Sciatic nerve (tissue), 2 donors: ENCODE data around the gene CAPN13. TPM values are rescaled to one million over a fixed set of nuclear protein-coding genes. Genes with fewer than 3 reads are reported as not detected.

Source experiments
- ATAC-seq: fragments of 200-7000 bp; cut with Tn5 transposase; one replicate; pipeline ENCODE4 v1.9.1; 2020; ENCODE audit warnings: mild to moderate bottlenecking, moderate library complexity
- DNase-seq: peaks from one replicate; pipeline ENCODE4 v3.0.0-alpha.2; 2020; ENCODE audit warnings: low spot score
- intact Hi-C: fragments of 100-400 bp; cut with DNase I; formaldehyde crosslinking; loops from one replicate; pipeline ENCODE4 v1.14.2; 2022
- total RNA-seq: library from RNA; stranded (reverse); fragmentation: NEBNext Ultra II Directional; extraction: Animal tissue kit (Norgen Biotek cat#: 25700); gene quantifications from one replicate; pipeline ENCODE4 v1.2.1, GENCODE V29; 2021
- donor health status: DM: no; HTN: no; CAD: no.
- donor health status: DM: no; HTN: no; CAD: no.

Gene CAPN13
- total RNA-seq, 1 donor from 2014 or later = 0.98 TPM

DNA sequence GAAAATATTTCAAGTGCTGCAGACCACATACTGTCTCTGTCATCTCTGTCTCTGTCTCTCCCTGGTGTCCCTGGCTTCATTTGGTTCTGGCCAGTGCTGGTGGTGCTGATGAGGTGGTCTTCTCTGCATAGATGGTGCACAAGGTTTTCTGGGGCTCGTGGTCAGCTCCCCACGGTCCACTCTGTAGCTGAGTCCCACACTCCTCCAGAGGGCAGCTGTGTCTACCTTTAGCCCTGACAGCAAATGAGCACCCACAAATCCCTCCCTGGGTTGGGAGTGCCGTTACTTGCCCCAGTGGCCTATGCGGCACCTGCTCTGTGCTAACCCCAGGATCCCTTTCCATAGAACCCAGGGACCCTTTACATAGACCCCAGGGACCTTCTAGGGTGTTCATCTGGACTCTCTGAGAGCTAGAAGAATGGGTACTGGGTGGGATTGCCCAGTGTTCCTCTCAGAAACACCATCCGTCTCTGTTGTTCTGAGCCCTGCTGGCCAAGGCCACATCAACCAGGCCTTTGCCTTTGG, 129.3 kb downstream of the CAPN13 start:
- intact Hi-C loops = no loop called here
- DNase-seq (no peak), ATAC-seq (no peak)

DNA sequence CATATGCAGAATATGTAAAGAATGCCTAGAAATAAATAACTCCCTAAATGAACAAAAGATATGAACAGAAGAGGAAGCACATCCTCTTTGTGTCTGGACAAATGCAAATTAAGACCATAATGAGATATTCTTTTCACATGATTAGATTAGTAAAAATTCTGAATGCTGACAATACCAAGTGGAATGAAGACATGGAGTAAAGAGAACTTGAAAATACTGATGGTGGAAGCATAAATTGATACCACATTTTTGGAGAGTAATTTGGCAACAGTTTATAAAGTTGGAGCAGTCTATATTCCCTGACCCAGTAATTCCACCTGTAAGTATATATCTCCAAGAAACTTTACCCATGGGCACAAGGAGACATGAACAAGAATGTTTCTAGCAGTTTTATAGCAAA, 130.0 kb downstream of the CAPN13 start:
- DNase-seq = no peak
- intact Hi-C loops = no loop called here
- no peak for ATAC-seq

DNA sequence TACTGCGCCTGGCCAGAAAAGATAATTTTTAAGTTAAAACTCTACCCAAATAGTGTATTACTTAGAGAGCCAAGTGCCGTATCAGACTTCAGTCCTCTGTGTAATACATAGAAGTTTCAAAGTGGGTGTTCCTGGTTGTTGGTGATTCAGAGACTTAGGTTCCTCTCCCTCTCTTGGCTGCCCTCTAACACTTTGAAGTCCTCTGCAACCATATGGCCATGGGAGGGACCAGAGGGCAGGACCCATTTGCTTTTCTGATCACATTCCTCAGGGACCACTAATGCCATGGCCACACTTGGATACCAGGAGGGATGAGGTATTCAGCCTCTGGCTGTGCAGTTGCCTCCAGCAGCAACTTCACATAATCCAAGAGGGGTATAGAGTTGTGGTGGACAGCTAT, 131.5 kb downstream of the CAPN13 start:
- ATAC-seq (no peak), DNase-seq (no peak)
- intact Hi-C loops = no loop called here

DNA sequence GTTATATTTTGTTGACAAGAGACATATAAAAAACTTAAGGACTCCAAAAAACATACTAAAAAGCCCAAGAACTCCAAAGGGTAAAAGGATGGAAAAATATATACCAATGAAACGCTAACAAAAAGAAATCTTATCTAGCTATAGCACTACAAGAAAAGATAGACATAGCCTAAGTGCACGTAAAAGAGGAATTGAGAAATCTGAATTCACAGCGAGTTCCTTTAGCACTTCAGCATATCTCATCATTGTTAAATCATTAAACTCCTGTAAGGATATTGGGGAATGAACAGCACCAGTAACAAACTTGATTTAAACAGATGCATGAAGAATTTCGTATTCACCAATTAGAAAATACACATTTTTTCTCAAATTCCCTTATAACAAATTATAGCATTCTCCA, 134.1 kb downstream of the CAPN13 start:
- intact Hi-C loops = no loop called here
- DNase-seq = no peak
- ATAC-seq = no peak
